Testis (tissue), 2 donors: ENCODE results near the gene LCN9.

Source experiments
- POLR2A ChIP-seq: fragments of 450-650 bp; IDR thresholded peaks from one replicate; pipeline ENCODE4 v1.6.1; 2017; ENCODE audit warnings: antibody characterized with exemption, mild to moderate bottlenecking, moderate library complexity
- TF ChIP-seq, protein P1 (sequence below), 3 experiments: fragments of 450-650 bp in 2 of 3; fragments of 200-600 bp in 1 of 3; sonication (generic) in 1 of 3; IDR thresholded peaks; one replicate each; pipeline ENCODE4 v1.5.1; 2016 to 2019; ENCODE audit warnings: antibody characterized with exemption in 3 of 3, mild to moderate bottlenecking in 2 of 3, moderate library complexity in 1 of 3

DNA sequence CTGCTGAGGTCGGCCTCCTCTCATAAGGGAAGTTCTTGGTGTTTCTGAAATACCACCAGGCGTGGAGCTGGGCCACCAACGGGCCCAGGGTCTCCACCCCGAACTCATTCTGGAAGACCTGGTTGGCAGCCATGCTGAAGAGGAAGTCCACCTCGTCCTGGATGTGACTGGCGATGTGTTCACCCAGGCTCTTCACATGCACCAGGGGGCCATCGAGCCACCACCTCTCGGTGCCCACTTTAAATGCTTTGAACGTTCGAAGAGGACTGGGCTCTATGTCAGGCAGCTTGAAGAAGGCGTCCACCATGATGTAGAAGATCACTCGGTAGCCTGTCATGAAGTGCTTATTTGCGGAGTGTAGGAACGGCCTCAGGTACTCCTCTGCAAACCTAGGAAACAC is 38.8 kb upstream of the LCN9 start:
- TF ChIP-seq, protein P1, sequence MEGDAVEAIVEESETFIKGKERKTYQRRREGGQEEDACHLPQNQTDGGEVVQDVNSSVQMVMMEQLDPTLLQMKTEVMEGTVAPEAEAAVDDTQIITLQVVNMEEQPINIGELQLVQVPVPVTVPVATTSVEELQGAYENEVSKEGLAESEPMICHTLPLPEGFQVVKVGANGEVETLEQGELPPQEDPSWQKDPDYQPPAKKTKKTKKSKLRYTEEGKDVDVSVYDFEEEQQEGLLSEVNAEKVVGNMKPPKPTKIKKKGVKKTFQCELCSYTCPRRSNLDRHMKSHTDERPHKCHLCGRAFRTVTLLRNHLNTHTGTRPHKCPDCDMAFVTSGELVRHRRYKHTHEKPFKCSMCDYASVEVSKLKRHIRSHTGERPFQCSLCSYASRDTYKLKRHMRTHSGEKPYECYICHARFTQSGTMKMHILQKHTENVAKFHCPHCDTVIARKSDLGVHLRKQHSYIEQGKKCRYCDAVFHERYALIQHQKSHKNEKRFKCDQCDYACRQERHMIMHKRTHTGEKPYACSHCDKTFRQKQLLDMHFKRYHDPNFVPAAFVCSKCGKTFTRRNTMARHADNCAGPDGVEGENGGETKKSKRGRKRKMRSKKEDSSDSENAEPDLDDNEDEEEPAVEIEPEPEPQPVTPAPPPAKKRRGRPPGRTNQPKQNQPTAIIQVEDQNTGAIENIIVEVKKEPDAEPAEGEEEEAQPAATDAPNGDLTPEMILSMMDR (IDR thresholded peaks at IDR 0.05) = no peak
- no peak for TF ChIP-seq POLR2A
